ENCODE results near the gene AGAP1.

AGAP1 gene

DNA sequence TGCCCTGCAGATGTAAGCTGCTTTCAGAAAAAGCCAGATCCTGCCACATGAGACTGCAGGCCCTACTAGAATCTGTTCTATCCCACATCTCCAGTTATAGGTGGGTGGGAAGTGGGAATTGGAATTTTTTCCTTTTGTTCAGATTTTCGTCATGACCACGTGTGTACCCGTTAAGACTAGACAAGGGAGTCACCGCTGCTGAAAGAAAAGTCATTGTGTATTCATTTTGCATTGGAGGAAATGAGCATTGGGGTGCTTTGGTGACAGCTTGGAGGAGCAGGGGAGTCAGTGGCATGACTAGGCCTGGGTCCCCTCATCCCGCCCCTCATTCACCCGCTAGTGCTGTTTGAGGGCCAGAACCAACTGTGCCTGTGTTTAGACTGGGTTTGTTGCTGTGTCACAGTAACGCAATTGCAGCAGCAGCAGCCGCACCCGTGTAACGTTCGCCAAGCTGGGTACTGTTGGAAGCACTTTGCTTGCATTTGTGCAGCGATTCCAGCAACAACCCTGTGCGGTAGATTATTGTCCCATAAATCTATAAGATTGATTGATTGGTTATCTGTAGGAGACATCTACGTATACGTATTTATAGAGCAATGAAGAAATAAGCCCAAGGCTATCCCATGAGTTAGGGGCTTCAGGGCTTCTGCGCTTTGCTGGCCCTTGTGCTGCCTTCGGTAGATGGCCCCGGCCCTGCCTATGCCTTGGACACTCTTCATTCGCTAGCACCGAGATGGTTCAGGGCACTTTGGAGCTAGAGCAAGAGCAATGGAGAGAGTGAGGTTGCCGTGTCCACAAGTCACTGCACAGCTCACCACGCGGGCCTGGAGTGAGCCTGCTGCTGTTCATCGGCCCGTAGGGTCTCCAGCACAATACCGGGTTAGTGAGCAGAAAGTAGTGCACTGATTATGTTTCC, 194.9 kb downstream of the AGAP1 start:
- no peaks in the 10 kb centered on the region for H3K27me3 ChIP-seq (replicated peaks)
- no peaks in the 10 kb centered on the region for H3K36me3 ChIP-seq (replicated peaks)
- in situ Hi-C loops (cut with HindIII; ENCODE audit: low pct_ligation_motif_present, low sequenced_read_pairs): no loop called here
- no peak for DNase-seq
- no peak overlapping the region for H3K27ac ChIP-seq
- TF ChIP-seq, protein P1, sequence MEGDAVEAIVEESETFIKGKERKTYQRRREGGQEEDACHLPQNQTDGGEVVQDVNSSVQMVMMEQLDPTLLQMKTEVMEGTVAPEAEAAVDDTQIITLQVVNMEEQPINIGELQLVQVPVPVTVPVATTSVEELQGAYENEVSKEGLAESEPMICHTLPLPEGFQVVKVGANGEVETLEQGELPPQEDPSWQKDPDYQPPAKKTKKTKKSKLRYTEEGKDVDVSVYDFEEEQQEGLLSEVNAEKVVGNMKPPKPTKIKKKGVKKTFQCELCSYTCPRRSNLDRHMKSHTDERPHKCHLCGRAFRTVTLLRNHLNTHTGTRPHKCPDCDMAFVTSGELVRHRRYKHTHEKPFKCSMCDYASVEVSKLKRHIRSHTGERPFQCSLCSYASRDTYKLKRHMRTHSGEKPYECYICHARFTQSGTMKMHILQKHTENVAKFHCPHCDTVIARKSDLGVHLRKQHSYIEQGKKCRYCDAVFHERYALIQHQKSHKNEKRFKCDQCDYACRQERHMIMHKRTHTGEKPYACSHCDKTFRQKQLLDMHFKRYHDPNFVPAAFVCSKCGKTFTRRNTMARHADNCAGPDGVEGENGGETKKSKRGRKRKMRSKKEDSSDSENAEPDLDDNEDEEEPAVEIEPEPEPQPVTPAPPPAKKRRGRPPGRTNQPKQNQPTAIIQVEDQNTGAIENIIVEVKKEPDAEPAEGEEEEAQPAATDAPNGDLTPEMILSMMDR (IDR thresholded peaks at IDR 0.05; ENCODE audit: low read depth, low read length, missing control alignments): no peak
- no peak overlapping the region for H3K4me3 ChIP-seq (ENCODE audit: low read depth, low read length)

DNA sequence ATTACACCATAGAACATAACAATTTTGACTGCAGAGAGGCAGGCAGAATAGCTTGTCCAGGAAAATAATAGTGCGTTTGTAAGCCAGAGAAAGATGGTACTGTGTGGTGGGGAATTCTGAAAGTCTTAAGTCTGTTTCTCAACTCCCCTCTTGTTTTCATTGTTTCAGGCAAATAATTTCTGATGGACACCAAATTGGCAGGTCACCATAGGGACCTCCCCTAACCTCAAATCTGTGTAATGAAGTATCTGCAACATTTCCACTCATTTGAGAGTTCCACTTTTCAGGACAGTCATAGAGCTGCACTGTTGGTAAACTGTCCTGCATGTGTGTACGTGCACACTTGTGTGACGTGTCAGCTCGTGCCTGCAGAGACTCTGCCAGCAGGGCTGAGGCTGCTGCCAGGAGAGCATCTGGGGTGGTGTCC, 195.6 kb downstream of the AGAP1 start:
- in situ Hi-C loops (cut with HindIII; ENCODE audit: low pct_ligation_motif_present, low sequenced_read_pairs): no loop called here
- Histone ChIP-seq H3K27me3 (replicated peaks) (no peaks in the 10 kb centered on the region), H3K27ac (no peak overlapping the region), H3K4me3 (ENCODE audit: low read depth, low read length) (no peak overlapping the region), H3K36me3 (replicated peaks) (no peaks in the 10 kb centered on the region)
- TF ChIP-seq, protein P1 (IDR thresholded peaks at IDR 0.05; ENCODE audit: low read depth, low read length, missing control alignments): no peak
- DNase-seq: no peak

DNA sequence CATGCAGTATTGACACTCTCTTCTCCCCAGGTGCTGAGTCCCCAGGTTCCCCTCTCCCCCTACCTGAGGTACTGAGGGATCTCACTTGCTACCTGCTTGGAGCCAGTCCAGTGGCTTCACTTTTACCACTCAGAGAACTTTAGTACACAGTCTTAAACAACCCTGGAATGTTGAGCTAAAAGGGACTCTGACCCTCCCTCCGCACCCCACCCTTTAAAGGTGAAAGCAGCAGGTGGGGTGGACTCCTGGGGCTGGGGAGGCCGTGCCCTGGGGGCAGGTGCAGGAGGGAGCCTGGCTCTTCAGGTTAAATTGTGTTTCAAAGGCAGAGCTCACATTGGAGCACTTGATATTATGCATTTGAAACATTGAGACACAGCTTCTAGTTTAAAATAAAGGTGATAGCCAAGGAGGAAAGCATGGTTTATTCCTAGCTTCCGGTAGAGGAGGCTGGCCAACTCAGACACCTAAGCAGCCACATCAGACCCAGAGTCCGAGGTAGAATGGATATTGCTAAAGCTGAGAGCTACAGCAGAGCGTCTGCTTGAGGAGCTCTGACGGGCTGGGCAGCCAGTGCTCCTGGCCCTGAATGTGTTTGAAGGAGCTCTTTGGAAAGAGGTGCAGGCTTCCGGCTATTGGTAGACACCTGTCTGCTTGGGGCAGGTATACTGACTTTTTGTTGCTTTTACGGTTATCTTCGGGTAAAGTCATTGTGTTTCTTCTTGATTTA, 196.4 kb downstream of the AGAP1 start:
- Histone ChIP-seq H3K4me3 (ENCODE audit: low read depth, low read length) (no peak overlapping the region), H3K27ac (no peak overlapping the region), H3K27me3 (replicated peaks) (no peaks in the 10 kb centered on the region), H3K36me3 (replicated peaks) (no peaks in the 10 kb centered on the region)
- TF ChIP-seq, protein P1 (IDR thresholded peaks at IDR 0.05; ENCODE audit: low read depth, low read length, missing control alignments): no peak
- DNase-seq: no peak
- in situ Hi-C loops (cut with HindIII; ENCODE audit: low pct_ligation_motif_present, low sequenced_read_pairs): no loop called here

DNA sequence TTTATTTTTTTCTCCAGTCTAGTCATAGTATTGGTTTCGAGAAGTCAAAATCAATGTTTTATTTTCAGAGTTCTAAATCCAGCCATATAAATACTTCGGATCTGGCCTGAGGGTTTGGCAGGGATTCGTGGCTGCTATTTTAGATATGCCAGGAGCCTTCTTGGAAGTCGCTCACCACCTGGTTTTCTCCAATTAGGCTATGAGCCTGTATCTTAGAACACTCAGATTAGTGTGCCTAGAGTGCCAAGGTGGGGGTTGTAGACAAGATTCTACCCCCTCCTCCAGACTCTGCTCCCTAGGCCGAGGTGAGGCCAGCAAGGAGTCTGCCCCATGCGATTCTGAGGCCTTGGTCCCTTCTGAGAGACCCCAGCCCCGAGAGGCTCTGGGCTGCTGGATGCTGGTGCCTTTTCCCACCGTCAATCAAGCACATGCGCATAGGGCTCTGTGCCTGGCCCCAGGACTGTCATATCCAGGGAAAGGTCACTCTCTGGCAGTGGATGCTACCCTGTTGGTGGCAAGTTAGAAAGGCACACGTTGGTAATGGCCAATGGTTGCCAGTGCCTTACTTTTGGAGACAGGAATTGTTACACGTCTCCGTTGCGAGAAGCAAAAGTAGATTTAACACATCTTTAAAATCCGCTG, 197.1 kb downstream of the AGAP1 start:
- Histone ChIP-seq H3K27me3 (replicated peaks) (no peaks in the 10 kb centered on the region), H3K4me3 (ENCODE audit: low read depth, low read length) (no peak overlapping the region), H3K27ac (no peak overlapping the region), H3K36me3 (replicated peaks) (no peaks in the 10 kb centered on the region)
- no peak for DNase-seq
- TF ChIP-seq, protein P1 (IDR thresholded peaks at IDR 0.05; ENCODE audit: low read depth, low read length, missing control alignments): no peak
- in situ Hi-C loops (cut with HindIII; ENCODE audit: low pct_ligation_motif_present, low sequenced_read_pairs): no loop called here

DNA sequence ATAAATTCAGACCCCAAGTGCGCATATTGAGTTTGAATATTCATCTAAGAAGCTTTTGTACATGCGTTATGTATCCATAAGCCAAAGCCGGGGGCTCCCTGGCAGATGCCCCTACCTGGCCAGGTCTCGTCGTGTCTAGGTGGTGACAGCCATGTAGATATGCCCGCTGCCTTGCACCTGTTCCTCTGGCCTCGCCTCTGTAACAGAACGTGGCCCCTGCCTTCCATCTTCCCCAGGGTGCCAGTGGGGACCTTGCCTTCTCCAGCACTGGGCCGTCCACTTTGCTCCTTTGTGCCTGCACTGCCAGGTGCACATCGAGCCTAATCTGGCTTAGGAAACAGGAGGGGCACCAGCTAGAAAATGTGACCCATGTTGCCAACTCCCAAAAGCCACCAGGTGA, 198.2 kb downstream of the AGAP1 start:
- Histone ChIP-seq H3K4me3 (ENCODE audit: low read depth, low read length) (no peak overlapping the region), H3K36me3 (replicated peaks) (no peaks in the 10 kb centered on the region), H3K27ac (no peak overlapping the region), H3K27me3 (replicated peaks) (no peaks in the 10 kb centered on the region)
- DNase-seq: no peak
- in situ Hi-C loops (cut with HindIII; ENCODE audit: low pct_ligation_motif_present, low sequenced_read_pairs): no loop called here
- TF ChIP-seq, protein P1 (IDR thresholded peaks at IDR 0.05; ENCODE audit: low read depth, low read length, missing control alignments): no peak

Data from brain microvascular endothelial cell (primary cell).